Fibroblast of villous mesenchyme (primary cell): ENCODE data around the gene KATNIP. TPM values are rescaled to one million over a fixed set of nuclear protein-coding genes. Genes with fewer than 3 reads are reported as not detected.
"Not testable (repeated sequence)": the region's sequence is repeated elsewhere in the genome, so short reads cannot be mapped to it uniquely, and the experiment has no call there.

Experiments
- DNase-seq: peaks from one replicate; pipeline ENCODE4 v3.0.0-alpha.2; 2010; ENCODE audit warnings: low read depth
- H3K4me3 ChIP-seq: 2 replicates; pipeline ENCODE4 v1.5.1; 2011; ENCODE audit warnings: low read depth, mild to moderate bottlenecking, low read length
- total RNA-seq: library from RNA; depleted of rRNA; stranded (reverse); fragments of >200 nt; gene quantifications from 2 replicates; pipeline ENCODE4 v1.2.3, GENCODE V29; 2012
- TF ChIP-seq, protein P1 (sequence below): IDR thresholded peaks from 2 replicates; pipeline ENCODE4 v1.5.1; 2012; ENCODE audit warnings: low read depth, mild to moderate bottlenecking, low read length; ENCODE audit not compliant: insufficient read depth

KATNIP gene
- total RNA-seq, 1 donor: 25.5 TPM

DNA sequence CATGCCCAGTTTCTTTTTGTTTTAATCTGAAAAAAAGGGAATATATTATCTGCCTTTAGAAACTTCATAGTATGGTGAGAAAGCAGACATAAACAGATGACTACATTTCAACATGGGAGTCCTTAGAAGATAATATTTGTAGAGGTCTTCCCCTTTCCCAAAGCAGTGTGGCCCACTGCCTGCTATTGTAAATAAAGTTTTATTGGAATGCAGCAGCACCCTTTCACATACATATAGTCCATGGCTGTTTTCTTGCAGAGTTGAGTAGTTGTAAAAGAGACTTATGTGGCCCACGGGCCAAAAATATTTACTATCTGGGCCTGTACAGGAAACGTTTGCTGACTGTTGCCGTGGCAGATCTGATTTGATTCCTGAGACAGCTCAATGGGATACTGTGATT is 8.5 kb downstream of the KATNIP start:
- TF ChIP-seq, protein P1, sequence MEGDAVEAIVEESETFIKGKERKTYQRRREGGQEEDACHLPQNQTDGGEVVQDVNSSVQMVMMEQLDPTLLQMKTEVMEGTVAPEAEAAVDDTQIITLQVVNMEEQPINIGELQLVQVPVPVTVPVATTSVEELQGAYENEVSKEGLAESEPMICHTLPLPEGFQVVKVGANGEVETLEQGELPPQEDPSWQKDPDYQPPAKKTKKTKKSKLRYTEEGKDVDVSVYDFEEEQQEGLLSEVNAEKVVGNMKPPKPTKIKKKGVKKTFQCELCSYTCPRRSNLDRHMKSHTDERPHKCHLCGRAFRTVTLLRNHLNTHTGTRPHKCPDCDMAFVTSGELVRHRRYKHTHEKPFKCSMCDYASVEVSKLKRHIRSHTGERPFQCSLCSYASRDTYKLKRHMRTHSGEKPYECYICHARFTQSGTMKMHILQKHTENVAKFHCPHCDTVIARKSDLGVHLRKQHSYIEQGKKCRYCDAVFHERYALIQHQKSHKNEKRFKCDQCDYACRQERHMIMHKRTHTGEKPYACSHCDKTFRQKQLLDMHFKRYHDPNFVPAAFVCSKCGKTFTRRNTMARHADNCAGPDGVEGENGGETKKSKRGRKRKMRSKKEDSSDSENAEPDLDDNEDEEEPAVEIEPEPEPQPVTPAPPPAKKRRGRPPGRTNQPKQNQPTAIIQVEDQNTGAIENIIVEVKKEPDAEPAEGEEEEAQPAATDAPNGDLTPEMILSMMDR: no peak
- H3K4me3 ChIP-seq: no peak overlapping the region

DNA sequence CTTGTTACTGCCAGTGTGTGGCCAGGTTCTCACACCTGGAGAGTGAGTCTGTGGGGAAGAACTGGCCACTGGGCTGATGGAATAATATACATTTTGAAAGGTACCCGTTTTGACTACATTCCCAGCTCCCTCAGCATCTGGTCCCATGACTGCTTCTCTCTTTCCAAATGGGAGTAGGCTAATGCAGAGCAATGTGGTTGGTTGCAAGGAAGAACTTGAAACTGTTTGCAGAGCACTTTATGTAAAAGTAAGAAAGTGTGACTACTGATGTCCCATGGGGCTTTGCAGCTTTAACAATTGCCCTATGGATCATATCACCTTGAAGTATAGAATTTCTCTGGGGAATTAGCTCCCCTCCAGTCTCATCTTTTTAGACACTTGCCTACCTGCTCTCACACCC is 9.0 kb downstream of the KATNIP start:
- TF ChIP-seq, protein P1: no peak
- H3K4me3 ChIP-seq: no peak overlapping the region
- no peak for DNase-seq

More for the DNA sequence above, 8.5 kb downstream of the KATNIP start:
- DNase-seq: peak; percentile 17

DNA sequence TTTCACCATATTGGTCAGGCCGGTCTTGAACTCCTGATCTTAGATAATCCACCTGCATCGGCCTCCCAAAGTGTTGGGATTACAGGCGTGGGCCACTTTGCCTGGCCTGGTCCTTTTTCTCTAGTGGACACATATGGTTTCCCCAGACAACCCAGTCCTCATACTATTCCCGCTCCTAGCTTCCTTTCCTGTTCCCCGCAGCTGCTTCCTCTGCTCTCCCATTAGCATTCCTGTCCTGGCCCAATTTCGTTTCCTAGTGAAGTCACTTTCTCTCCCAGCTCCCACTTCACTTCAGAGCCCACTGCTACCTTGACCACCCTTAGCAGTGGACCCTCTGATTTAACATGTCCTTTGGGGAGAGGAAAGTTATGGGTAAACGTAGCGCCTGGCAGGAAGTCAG is 11.3 kb downstream of the KATNIP start:
- TF ChIP-seq, protein P1: no peak
- no peak for DNase-seq
- no peak overlapping the region for H3K4me3 ChIP-seq

DNA sequence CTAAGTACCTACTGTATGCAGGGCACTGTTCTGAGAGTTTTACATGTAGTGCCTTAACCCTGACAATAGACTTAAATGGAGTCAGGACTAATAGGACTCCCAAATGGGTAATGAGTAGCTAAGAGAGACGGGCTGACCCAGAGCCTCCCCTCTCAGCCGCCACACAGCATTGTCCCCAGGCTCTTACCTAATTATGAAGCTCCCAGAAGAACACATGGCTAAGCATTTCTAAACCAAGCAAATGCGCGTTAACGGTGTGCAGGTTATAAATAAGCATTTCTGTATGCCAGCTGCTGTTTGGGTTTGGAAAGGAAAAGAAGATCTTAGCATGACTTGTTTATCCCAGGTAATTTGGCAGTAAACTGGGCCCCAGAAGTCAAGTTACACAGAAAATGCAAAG is 14.3 kb downstream of the KATNIP start:
- no peak overlapping the region for H3K4me3 ChIP-seq
- no peak for DNase-seq
- TF ChIP-seq, protein P1: no peak

DNA sequence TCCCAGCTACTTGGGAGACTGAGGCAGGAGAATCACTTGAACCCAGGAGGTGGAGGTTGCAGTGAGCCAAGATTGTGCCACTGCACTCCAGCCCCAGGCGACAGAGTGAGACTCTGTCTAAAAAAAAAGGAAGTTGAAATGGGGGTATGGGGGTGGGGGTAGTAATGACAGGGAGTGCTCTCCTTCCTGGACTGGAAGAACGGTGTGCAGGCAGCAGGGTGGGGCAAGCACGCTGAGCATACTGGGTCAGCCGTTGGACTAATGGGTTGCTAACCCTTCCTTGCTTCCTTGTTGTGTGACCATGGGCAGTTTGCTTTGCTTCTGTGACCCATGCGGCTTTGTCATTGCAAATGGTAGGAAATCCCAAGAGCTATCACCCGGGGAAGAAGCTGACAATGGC is 16.5 kb downstream of the KATNIP start:
- H3K4me3 ChIP-seq: no peak overlapping the region
- TF ChIP-seq, protein P1: no peak
- DNase-seq: no peak

DNA sequence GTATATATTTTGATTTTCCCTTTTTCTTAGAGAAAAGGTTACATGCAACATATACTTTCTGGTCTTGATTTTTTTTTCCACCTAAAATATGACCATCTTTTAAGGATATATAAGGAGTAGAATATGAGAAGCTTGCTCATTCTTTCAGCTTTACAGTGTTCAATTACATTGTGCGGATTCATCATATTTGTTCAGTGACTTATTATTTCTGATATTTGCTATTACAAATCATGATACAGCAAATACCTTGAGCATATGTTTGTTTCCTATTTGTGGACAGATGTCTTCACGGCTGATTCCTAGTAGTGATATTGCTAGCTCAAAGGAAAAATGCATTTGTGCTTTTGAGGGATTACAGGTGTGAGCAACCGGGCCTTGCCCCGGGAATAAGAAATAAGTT is 18.1 kb downstream of the KATNIP start:
- TF ChIP-seq, protein P1: no peak
- DNase-seq: no peak
- H3K4me3 ChIP-seq: no peak overlapping the region

DNA sequence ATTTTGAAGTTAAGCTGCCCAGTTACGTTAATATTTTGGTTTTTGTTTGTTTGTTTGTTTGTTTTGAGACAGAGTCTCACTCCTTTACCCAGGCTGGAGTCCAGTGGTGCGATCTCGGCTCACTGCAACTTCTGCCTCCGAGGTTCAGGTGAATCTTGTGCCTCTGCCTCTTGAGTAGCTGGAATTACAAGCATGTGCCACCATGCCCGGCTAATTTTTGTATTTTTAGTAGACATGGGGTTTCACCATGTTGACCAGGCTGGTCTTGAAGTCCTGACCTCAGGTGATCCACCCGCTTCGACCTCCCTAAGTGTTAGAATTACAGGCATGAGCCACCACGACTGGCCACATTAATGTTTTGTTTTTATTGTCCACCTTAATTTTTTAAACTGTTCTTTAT is 21.0 kb downstream of the KATNIP start:
- DNase-seq, H3K4me3 ChIP-seq: not testable (repeated sequence)
